Lung (tissue), 12 donors: ENCODE results near the gene NAA38. TPM values are rescaled to one million over a fixed set of nuclear protein-coding genes. Genes with fewer than 3 reads are reported as not detected.

Experiments
- ATAC-seq: fragments of 200-7000 bp; cut with Tn5 transposase; one replicate; pipeline ENCODE4 v1.9.1; 2020; ENCODE audit warnings: moderate number of reproducible peaks; ENCODE audit not compliant: insufficient read depth, low FRiP score
- DNase-seq, 3 donors: peaks; one replicate each; pipeline ENCODE4 v3.0.0-alpha.2; 2013 to 2017
- H3K27ac ChIP-seq, 2 donors: one replicate each; pipeline ENCODE4 v1.5.1; 2013; ENCODE audit warnings: mild to moderate bottlenecking in 2 of 2, moderate library complexity in 2 of 2, control low read depth in 1 of 2, inconsistent platforms in 1 of 2, low read depth in 1 of 2, low read length in 1 of 2
- H3K27me3 ChIP-seq, 3 donors: one replicate each; pipeline ENCODE4 v1.5.1; 2013; ENCODE audit warnings: low read length in 2 of 3; ENCODE audit not compliant: control insufficient read depth in 3 of 3, insufficient read depth in 3 of 3
- H3K36me3 ChIP-seq, 4 donors: one replicate each; pipeline ENCODE4 v1.5.1; 2013; ENCODE audit warnings: low read length in 4 of 4, mild to moderate bottlenecking in 1 of 4, moderate library complexity in 1 of 4; ENCODE audit not compliant: control insufficient read depth in 4 of 4, insufficient read depth in 4 of 4
- H3K4me1 ChIP-seq, 5 donors: one replicate each; pipeline ENCODE4 v1.5.1; 2013; ENCODE audit warnings: low read length in 5 of 5, mild to moderate bottlenecking in 2 of 5, moderate library complexity in 1 of 5; ENCODE audit not compliant: control insufficient read depth in 5 of 5, insufficient read depth in 5 of 5
- H3K4me3 ChIP-seq: one replicate; pipeline ENCODE4 v1.5.1; 2013; ENCODE audit warnings: mild to moderate bottlenecking, control low read depth, moderate library complexity
- H3K9ac ChIP-seq, 2 donors: one replicate each; pipeline ENCODE4 v1.5.1; 2013; ENCODE audit warnings: low read length in 2 of 2, control low read depth in 1 of 2; ENCODE audit not compliant: insufficient read depth in 1 of 2
- H3K9me3 ChIP-seq, 4 donors: one replicate each; pipeline ENCODE4 v1.5.1; 2013; ENCODE audit warnings: low read length in 3 of 4, mild to moderate bottlenecking in 1 of 4, moderate library complexity in 1 of 4; ENCODE audit not compliant: control insufficient read depth in 4 of 4, insufficient read depth in 3 of 4
- WGBS, 2 donors: extraction: QIAGEN DNeasy Blood & Tissue Kit; methylation state at CpG; one replicate each; pipeline ENCODE4 v1.1.7; 2013; 5-methylcytosine and 5-hydroxymethylcytosine counted together
- polyA plus RNA-seq, 2 donors: library from polyadenylated mRNA; stranded (reverse); fragments of 200-250 nt; gene quantifications; one replicate each; pipeline ENCODE4 v1.2.1, GENCODE V29; 2013
- total RNA-seq, 2 donors: library from RNA; depleted of rRNA in 1 of 2; stranded (reverse); fragments of >200 nt in 1 of 2; gene quantifications; one replicate each; pipeline ENCODE4 v1.2.1, GENCODE V29; 2014 to 2021
- TF ChIP-seq, protein P1 (sequence below): IDR thresholded peaks from 2 replicates; pipeline ENCODE4 v1.5.1; 2012; ENCODE audit warnings: mild to moderate bottlenecking; ENCODE audit errors: control extremely low read depth, extremely low read depth
- donor health status: control.
- donor health status: control.
- donor health status: Bipolar disorder and iron deficiency.
- donor health status: healthy.
- donor health status: DM: yes; HTN: yes; CAD: no.

Gene NAA38
- total and polyA plus RNA-seq, 4 donors: 58.2 to 239 (median 102) TPM

DNA sequence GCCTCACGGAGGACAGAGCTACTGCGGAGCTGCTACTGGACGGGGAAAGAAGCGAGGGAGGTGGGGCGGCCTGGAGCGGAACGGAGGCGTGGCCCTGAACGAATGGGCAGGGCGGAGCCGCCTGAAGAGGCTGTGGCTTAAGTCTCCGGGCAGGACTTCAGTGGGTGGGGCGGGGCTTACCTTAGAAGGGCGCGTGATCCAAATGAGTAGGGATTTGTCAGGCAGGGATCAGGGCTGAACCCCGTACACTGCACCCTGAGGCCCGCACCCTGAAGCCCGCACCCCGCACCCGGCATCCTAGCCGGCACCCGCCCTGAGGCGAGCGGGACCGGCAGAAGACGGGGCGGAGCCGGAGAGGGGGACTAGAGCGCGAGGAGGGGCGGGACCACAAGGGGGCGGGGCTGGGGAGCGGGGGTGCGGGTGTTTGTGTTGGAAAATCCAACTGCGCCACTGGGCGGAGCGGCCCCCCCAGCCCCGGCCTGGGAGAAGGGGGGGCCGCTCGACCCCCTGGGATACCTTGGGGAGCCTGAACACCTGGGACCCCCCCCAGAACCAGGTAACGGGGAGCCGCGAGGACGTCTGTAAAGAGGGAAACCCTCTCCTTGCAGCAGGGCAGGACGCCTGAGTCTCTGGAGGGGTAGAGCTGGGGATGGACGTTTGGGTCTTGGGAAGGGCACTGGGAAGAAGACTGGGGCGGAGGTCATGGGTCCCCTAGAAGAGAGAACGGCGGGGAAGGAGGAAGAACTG, 23.4 kb downstream of the NAA38 start, which contains the start of gene KDM6B:
KDM6B (plus strand) TSS at position 423 of the 747 bp plus-strand sequence. CDS start 11,338 bp downstream, outside the sequence.
- Histone ChIP-seq H3K27me3 (no peaks in the 10 kb centered on the region), H3K4me3 (peak within 1 kb of the TSS; percentile 54), H3K27ac (peak within 1 kb of the TSS; percentile 94 to 98), H3K9ac (peak within 1 kb of the TSS; percentile 82 to 84), H3K9me3 (no peaks in the 10 kb centered on the region), H3K4me1 (peaks cover 7 to 38% (median 14%) of the 10 kb centered on the region in 5 donors), H3K36me3 (no peaks in the 10 kb centered on the region)
- TF ChIP-seq, protein P1, sequence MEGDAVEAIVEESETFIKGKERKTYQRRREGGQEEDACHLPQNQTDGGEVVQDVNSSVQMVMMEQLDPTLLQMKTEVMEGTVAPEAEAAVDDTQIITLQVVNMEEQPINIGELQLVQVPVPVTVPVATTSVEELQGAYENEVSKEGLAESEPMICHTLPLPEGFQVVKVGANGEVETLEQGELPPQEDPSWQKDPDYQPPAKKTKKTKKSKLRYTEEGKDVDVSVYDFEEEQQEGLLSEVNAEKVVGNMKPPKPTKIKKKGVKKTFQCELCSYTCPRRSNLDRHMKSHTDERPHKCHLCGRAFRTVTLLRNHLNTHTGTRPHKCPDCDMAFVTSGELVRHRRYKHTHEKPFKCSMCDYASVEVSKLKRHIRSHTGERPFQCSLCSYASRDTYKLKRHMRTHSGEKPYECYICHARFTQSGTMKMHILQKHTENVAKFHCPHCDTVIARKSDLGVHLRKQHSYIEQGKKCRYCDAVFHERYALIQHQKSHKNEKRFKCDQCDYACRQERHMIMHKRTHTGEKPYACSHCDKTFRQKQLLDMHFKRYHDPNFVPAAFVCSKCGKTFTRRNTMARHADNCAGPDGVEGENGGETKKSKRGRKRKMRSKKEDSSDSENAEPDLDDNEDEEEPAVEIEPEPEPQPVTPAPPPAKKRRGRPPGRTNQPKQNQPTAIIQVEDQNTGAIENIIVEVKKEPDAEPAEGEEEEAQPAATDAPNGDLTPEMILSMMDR: no peak
- WGBS, 2 donors: 0% methylated on average over 45 to 49 of the region's 49 CpGs
- ATAC-seq: peak; percentile 62
- DNase-seq: peak; percentile 94 to 96 (median 95)

DNA sequence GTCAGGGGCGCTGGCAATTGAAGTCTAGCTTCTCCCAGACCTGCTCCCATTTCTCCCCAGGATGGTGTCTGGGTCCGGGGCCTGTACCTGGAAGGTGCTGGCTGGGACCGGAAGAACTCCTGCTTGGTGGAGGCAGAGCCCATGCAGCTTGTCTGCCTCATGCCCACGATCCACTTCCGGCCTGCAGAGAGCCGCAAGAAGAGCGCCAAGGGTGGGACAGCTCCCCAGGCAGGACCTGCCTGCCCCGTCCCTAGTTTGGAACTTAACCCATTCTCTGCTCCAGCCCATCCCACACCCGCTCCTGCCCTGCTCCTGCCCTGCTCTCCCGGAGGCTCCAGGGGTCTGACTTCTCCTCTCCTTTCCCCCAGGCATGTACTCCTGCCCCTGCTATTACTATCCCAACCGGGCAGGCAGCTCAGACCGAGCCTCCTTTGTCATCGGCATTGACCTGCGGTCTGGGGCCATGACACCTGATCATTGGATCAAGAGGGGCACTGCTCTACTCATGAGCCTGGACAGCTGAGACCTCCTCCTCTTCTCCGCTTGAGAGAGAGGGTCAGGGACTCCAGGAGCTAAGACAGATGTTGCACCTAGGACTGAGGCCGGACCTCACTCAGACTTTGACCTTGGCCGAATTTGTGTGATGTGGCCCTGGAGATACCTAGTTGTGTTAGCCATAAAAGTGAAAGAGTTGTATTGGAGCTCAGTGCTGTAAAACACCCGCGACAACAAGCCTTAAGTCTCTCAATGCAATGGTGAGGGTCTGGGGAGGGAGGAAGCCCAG, 24.2 kb downstream of the NAA38 start:
- peak overlapping the region; percentile 58 to 77 for H3K27ac ChIP-seq
- peaks cover 0 to 1% (median 0%) of the 10 kb centered on the region in 3 donors for H3K27me3 ChIP-seq
- H3K4me3 ChIP-seq: no peak overlapping the region
- WGBS, 2 donors: 49 to 62% methylated on average over 19 of the region's 19 CpGs
- TF ChIP-seq, protein P1: no peak
- H3K4me1 ChIP-seq: peaks cover 3 to 32% (median 7%) of the 10 kb centered on the region in 5 donors
- H3K9me3 ChIP-seq: no peaks in the 10 kb centered on the region
- no peak overlapping the region for H3K9ac ChIP-seq
- no peak for ATAC-seq
- H3K36me3 ChIP-seq: no peaks in the 10 kb centered on the region
- DNase-seq: no peak

DNA sequence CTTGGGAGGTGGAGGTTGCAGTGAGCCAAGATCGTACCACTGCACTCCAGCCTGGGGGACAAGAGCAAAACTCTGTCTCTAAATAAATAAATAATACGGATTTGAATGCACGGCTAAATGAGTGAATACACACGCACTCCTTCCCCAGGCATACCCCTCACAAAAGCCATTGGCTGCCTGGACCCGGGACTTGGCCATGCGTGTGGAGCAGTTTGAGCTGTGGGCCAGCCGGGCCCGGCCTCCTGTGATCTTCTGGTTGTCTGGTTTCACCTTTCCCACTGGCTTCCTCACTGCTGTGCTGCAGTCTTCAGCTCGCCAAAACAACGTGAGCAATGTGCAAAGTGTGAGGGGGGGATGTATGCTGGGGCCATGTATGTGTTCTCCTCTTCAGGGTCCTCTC, 24.9 kb downstream of the NAA38 start:
- no peak for ATAC-seq
- DNase-seq: no peak
- Histone ChIP-seq H3K27ac (no peak overlapping the region), H3K4me1 (peaks cover 3 to 26% (median 6%) of the 10 kb centered on the region in 5 donors), H3K27me3 (peaks cover 0 to 5% (median 0%) of the 10 kb centered on the region in 3 donors), H3K36me3 (no peaks in the 10 kb centered on the region), H3K9me3 (no peaks in the 10 kb centered on the region), H3K9ac (no peak overlapping the region), H3K4me3 (no peak overlapping the region)
- 89 to 91% methylated on average over 10 of the region's 10 CpGs for WGBS, 2 donors
- TF ChIP-seq, protein P1: no peak
